Ovary (tissue), 9 donors: ENCODE data around the gene TMEM143. TPM values are rescaled to one million over a fixed set of nuclear protein-coding genes. Genes with fewer than 3 reads are reported as not detected.
"Not testable (repeated sequence)": the region's sequence is repeated elsewhere in the genome, so short reads cannot be mapped to it uniquely, and the experiment has no call there.

ENCODE experiments used
- DNase-seq, 5 donors: peaks; one replicate each; pipeline ENCODE4 v3.0.0-alpha.2; 2019 to 2020
- H3K27ac ChIP-seq, 2 donors: fragments of 200-600 bp; one replicate each; pipeline versions ENCODE4 v1.5.1 to v1.8.0; 2019 to 2022
- H3K27me3 ChIP-seq: fragments of 200-600 bp; one replicate; pipeline ENCODE4 v1.8.0; 2022
- H3K36me3 ChIP-seq: fragments of 200-600 bp; sonication (generic); one replicate; pipeline ENCODE4 v1.5.1; 2019
- H3K4me1 ChIP-seq: one replicate; pipeline ENCODE4 v1.8.1; 2013; ENCODE audit warnings: mild to moderate bottlenecking, moderate library complexity; ENCODE audit not compliant: insufficient read depth
- H3K4me3 ChIP-seq: fragments of 200-600 bp; sonication (generic); one replicate; pipeline ENCODE4 v1.5.1; 2017
- H3K9me3 ChIP-seq, 2 donors: fragments of 200-600 bp in 1 of 2; sonication (generic) in 1 of 2; one replicate each; pipeline versions ENCODE4 v1.5.1 to v1.8.1; 2013 to 2019; ENCODE audit warnings: mild to moderate bottlenecking in 1 of 2, moderate library complexity in 1 of 2
- EP300 ChIP-seq: sonication (generic); formaldehyde crosslinking; IDR thresholded peaks from one replicate; pipeline ENCODE4 v1.6.1; 2017; ENCODE audit warnings: antibody characterized with exemption
- POLR2A ChIP-seq: fragments of 450-650 bp; IDR thresholded peaks from one replicate; pipeline ENCODE4 v1.6.1; 2017; ENCODE audit warnings: antibody characterized with exemption, mild to moderate bottlenecking, moderate library complexity
- WGBS, 3 donors: extraction: QIAGEN DNeasy Blood & Tissue Kit in 1 of 3; methylation state at CpG; one replicate each; pipeline versions ENCODE4 v1.1.5 to v1.1.7; 2013 to 2017; 5-methylcytosine and 5-hydroxymethylcytosine counted together
- intact Hi-C, 4 donors: fragments of 100-400 bp; cut with DNase I; formaldehyde crosslinking; loops; one replicate each; pipeline versions ENCODE4 v1.11.0 to v1.15.1; 2022 to 2023
- polyA plus RNA-seq, 2 donors: library from polyadenylated mRNA; stranded (reverse); fragments of 200-250 nt in 1 of 2; fragments of 350-450 nt in 1 of 2; fragmentation: Illumina TruSeq in 1 of 2; extraction: RNeasy Lipid Tissue Mini Kit (QIAGEN cat#74804) in 1 of 2; gene quantifications; one replicate each; pipeline ENCODE4 v1.2.3, GENCODE V29; 2013 to 2014
- total RNA-seq, 7 donors: library from RNA; depleted of rRNA in 2 of 7; stranded (reverse); fragments of >200 nt in 2 of 7; fragmentation: NEBNext Ultra II Directional in 3 of 7; extraction: Animal tissue kit (Norgen Biotek cat#: 25700) in 3 of 7; gene quantifications; one replicate each; pipeline versions ENCODE4 v1.1.0 to v1.2.4, GENCODE V29; 2016 to 2023
- TF ChIP-seq, protein P1 (sequence below), 3 donors: fragments of 450-650 bp in 2 of 3; fragments of 200-600 bp in 1 of 3; IDR thresholded peaks; one replicate each; pipeline versions ENCODE4 v1.5.1 to v1.8.0; 2016 to 2022; ENCODE audit warnings: antibody characterized with exemption in 3 of 3, mild to moderate bottlenecking in 1 of 3
- donor health status: DM: no; HTN: no; CAD: no; lungs with moderate emphysema.
- donor health status: DM: no; HTN: no; CAD: no.
- donor health status: Bipolar disorder and iron deficiency.
- donor health status: DM: yes; HTN: yes; CAD: no.
- donor health status: DM: no; HTN: no; CAD: no.
- donor health status: DM: yes; HTN: yes; CAD: no.

The TMEM143 gene
- total and polyA plus RNA-seq, 9 donors = 3.3 to 9.7 (median 6.9) TPM

DNA sequence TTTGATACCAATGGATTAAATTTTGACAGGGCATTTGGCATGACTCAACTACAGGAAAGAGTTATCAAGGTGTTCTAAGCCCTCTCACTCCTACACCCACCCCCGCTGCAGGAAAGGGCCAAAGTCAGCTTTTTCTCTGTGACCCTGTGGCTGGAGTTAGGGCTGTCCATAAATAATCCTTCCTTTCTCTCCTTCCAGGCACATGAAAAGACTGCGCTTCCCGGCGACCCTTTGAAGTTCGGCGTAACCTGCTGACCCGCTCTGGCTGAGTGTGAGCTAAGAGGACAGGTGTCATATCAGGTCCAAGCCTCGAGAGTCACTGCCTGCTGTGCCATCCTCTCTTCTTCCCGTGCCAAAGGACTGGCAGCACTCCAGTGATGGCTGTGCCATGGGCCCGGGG is 68.3 kb downstream of the TMEM143 start:
- no peaks in the 10 kb centered on the region for H3K4me1 ChIP-seq
- DNase-seq = no peak
- TF ChIP-seq, protein P1, sequence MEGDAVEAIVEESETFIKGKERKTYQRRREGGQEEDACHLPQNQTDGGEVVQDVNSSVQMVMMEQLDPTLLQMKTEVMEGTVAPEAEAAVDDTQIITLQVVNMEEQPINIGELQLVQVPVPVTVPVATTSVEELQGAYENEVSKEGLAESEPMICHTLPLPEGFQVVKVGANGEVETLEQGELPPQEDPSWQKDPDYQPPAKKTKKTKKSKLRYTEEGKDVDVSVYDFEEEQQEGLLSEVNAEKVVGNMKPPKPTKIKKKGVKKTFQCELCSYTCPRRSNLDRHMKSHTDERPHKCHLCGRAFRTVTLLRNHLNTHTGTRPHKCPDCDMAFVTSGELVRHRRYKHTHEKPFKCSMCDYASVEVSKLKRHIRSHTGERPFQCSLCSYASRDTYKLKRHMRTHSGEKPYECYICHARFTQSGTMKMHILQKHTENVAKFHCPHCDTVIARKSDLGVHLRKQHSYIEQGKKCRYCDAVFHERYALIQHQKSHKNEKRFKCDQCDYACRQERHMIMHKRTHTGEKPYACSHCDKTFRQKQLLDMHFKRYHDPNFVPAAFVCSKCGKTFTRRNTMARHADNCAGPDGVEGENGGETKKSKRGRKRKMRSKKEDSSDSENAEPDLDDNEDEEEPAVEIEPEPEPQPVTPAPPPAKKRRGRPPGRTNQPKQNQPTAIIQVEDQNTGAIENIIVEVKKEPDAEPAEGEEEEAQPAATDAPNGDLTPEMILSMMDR (IDR thresholded peaks at IDR 0.05) = no peak
- no peak for TF ChIP-seq POLR2A
- no peak for TF ChIP-seq EP300
- no peak overlapping the region for H3K4me3 ChIP-seq
- intact Hi-C loops = no loop called here
- no peak overlapping the region for H3K27ac ChIP-seq
- no peaks in the 10 kb centered on the region for H3K9me3 ChIP-seq
- H3K36me3 ChIP-seq = no peaks in the 10 kb centered on the region
- H3K27me3 ChIP-seq = no peaks in the 10 kb centered on the region
- WGBS, 3 donors = 57 to 69% (median 58%) methylated on average over 10 of the region's 10 CpGs

DNA sequence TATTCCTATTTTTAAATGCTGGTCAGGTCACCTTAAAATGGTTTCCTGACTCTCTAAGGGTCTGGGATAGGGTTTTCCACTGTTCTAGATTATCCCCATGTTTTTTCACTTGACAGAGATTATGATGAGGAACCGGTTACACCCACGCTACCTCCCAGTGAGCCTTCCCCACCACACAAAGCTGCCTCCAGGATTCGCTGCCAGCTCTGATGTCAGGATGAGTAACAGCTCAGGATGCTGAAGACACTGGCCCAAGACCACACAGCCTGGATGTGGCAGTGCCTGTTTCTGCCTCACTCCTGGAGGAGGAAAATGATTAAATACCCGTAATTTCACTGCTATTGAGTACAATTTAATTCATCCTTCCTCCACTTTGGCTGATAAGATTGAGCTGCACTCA is 70.9 kb downstream of the TMEM143 start:
- H3K27ac ChIP-seq = no peak overlapping the region
- intact Hi-C loops = no loop called here
- H3K4me3 ChIP-seq = no peak overlapping the region
- no peaks in the 10 kb centered on the region for H3K4me1 ChIP-seq
- no peaks in the 10 kb centered on the region for H3K9me3 ChIP-seq
- WGBS, 3 donors = 65 to 76% (median 68%) methylated on average over 4 of the region's 4 CpGs
- DNase-seq = no peak
- no peaks in the 10 kb centered on the region for H3K36me3 ChIP-seq
- TF ChIP-seq EP300 = no peak
- TF ChIP-seq, protein P1 (IDR thresholded peaks at IDR 0.05) = no peak
- TF ChIP-seq POLR2A = no peak
- H3K27me3 ChIP-seq = no peaks in the 10 kb centered on the region

DNA sequence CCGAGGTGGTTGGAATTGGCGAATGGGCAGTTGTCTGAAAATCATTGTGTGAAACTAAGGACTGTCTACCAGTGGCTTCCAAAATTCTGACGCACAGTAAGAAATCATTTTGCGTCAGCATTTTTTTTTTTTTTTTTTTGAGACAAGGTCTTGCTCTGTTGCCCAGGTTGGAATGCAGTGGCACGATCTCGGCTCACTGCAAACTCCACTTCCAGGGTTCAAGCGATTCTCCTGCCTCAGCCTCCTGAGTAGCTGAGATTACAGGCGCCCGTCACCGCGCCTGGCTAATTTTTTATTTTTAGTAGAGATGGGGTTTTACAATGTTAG is 72.3 kb downstream of the TMEM143 start:
- H3K4me1 ChIP-seq, intact Hi-C loops, H3K27me3 ChIP-seq, H3K9me3 ChIP-seq, H3K36me3 ChIP-seq, H3K4me3 ChIP-seq, DNase-seq, H3K27ac ChIP-seq: not testable (repeated sequence)
- 18 to 30% (median 29%) methylated on average over 11 of the region's 11 CpGs for WGBS, 3 donors

DNA sequence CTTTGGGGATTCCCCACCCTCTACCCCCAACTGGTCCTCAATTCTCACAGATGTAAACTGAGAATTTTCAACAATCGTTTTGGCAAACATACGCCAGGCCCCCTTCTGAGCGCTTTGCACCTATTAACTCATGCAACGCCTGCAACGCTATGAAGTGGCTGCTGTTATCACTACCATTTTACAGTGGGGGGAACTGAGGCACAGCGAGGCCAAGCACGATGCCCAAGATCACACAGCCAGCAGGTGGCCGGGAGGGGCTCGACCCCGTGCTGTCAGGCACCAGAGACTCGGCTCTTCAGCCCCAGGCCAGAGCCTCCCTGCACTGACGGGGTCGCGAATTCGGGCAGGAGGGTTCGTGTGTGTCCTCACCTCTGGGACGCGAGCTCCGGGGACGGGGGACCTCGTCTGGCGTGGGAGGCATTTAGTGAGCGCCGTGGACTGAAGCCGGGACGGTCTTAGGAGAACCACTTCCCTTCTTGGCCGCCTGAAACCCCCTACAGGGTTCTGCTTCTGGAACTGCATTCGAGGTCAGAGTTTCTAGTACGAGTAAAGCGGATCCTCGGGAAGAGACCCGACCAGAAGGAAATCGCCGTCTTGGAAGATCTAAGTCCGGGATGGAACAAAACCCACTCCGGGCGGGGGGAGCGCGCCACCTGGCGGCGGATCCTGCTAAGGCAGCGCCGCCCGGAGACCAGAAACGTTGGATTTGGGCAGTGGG is 72.8 kb downstream of the TMEM143 start:
- TF ChIP-seq EP300 = no peak
- TF ChIP-seq, protein P1 (IDR thresholded peaks at IDR 0.05) = peak; percentile 83 to 95 (median 88)
- no peak overlapping the region for H3K27ac ChIP-seq
- H3K9me3 ChIP-seq = no peaks in the 10 kb centered on the region
- H3K4me1 ChIP-seq = no peaks in the 10 kb centered on the region
- H3K4me3 ChIP-seq = peak overlapping the region; percentile 43
- H3K36me3 ChIP-seq = no peaks in the 10 kb centered on the region
- WGBS, 3 donors = 0 to 1% (median 1%) methylated on average over 39 to 45 of the region's 45 CpGs
- H3K27me3 ChIP-seq = no peaks in the 10 kb centered on the region
- peak; percentile 73 to 89 (median 86) for DNase-seq
- intact Hi-C loops = no loop called here

DNA sequence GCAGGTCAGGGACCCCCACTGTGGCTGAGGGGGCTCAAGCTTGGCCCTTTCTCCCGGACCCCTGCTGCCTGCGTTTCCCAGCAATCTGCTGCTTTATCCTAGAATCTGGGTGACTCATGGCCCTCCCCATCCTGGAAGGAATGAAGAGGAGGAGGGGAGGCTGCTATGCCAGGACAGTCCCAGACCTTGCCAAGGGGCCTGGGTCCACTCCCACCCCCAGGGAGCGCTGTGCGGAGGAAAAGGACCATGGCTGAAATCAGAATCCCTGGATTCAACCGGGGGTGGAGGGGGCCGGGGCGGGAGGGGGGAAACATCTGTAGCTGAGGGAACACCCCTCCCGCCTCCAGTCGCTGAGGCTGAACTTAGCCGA is 73.4 kb downstream of the TMEM143 start:
- intact Hi-C loops = no loop called here
- Histone ChIP-seq H3K9me3 (no peaks in the 10 kb centered on the region), H3K36me3 (no peaks in the 10 kb centered on the region), H3K4me1 (no peaks in the 10 kb centered on the region), H3K27me3 (no peaks in the 10 kb centered on the region), H3K4me3 (peak overlapping the region; percentile 43), H3K27ac (no peak overlapping the region)
- WGBS, 3 donors = 1 to 4% (median 3%) methylated on average over 9 to 10 of the region's 10 CpGs
- TF ChIP-seq EP300 (no peak), POLR2A (no peak)
- TF ChIP-seq, protein P1 (IDR thresholded peaks at IDR 0.05) = no peak
- no peak for DNase-seq
